ENCODE results near the gene SLC5A9.

The SLC5A9 gene

GRCh38 chr1:48222501-48223242 is at the start of gene SLC5A9:
Gene SLC5A9, plus strand, starts transcription at chr1:48222716. Its CDS starts 21 bp downstream, at chr1:48222737.
- no peak within 1 kb of the TSS for H3K4me3 ChIP-seq (ENCODE audit: low read depth, low read length)
- no peaks in the 10 kb centered on the region for H3K79me2 ChIP-seq (ENCODE audit: control insufficient read depth, insufficient read depth, low read length, unreplicated experiment)
- H3K36me3 ChIP-seq (ENCODE audit: insufficient read depth, low read length), result no peaks in the 10 kb centered on the region
- H3K27me3 ChIP-seq (ENCODE audit: insufficient read depth, low read length), result peaks cover 9% of the 10 kb centered on the region; the same call in 1 of the 2 replicates
- H2AFZ ChIP-seq (ENCODE audit: low read length, unreplicated experiment), result no peak within 1 kb of the TSS
- H3K4me1 ChIP-seq (ENCODE audit: control insufficient read depth, insufficient read depth, low read length, unreplicated experiment), result no peaks in the 10 kb centered on the region
- H3K27ac ChIP-seq (ENCODE audit: low read depth, low read length), result no peak within 1 kb of the TSS

DNA sequence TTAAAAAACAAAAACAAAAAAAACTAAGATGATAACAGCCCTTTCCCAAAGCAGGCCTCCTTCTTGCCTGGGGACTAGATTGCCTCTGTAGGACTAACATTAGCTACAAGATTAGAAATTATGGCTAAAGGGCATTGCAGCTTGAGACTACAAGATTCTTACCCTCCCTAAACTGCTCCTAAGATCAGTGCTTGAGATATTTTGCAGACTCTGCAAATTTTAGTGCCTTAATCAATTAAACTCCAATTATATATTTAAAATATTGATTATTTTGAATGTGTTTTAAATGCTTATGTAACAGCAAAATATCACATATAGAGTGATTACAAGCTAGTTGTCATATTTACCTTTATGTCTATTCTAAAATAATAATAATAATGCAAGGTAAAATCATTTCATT is 47.4 kb upstream of the SLC5A9 start:
- no peaks in the 10 kb centered on the region for H3K36me3 ChIP-seq (ENCODE audit: insufficient read depth, low read length)
- H3K27ac ChIP-seq (ENCODE audit: low read depth, low read length), result no peak overlapping the region
- no peak overlapping the region for H3K4me3 ChIP-seq (ENCODE audit: low read depth, low read length)
- H3K27me3 ChIP-seq (ENCODE audit: insufficient read depth, low read length), result peaks cover 19% of the 10 kb centered on the region
- no peaks in the 10 kb centered on the region for H3K4me1 ChIP-seq (ENCODE audit: control insufficient read depth, insufficient read depth, low read length, unreplicated experiment)
- H3K79me2 ChIP-seq (ENCODE audit: control insufficient read depth, insufficient read depth, low read length, unreplicated experiment), result no peaks in the 10 kb centered on the region
- no peak overlapping the region for H2AFZ ChIP-seq (ENCODE audit: low read length, unreplicated experiment)

DNA sequence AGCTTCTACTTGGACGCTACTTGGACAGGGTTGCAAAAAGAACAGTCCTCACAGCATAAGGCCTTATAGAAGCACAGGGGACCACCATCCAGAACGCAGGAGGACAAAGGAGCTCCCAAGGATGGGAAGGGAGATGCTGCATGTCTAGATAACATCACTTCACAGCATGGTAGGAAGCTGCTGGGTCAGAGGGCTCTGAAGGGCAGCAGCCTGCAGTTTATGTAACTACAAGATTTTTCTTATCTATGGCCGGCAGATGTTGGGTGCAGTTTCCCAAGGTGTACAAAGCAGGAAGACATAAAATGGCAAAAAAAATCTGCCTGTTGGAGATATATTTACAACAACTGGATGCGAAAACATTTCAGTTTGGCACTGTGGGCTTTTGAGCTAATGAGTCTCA is 45.3 kb upstream of the SLC5A9 start:
- H3K4me3 ChIP-seq (ENCODE audit: low read depth, low read length), result no peak overlapping the region
- no peaks in the 10 kb centered on the region for H3K36me3 ChIP-seq (ENCODE audit: insufficient read depth, low read length)
- H3K4me1 ChIP-seq (ENCODE audit: control insufficient read depth, insufficient read depth, low read length, unreplicated experiment), result no peaks in the 10 kb centered on the region
- H3K79me2 ChIP-seq (ENCODE audit: control insufficient read depth, insufficient read depth, low read length, unreplicated experiment), result no peaks in the 10 kb centered on the region
- H3K27me3 ChIP-seq (ENCODE audit: insufficient read depth, low read length), result peaks cover 24% of the 10 kb centered on the region
- no peak overlapping the region for H3K27ac ChIP-seq (ENCODE audit: low read depth, low read length)
- H2AFZ ChIP-seq (ENCODE audit: low read length, unreplicated experiment), result no peak overlapping the region

- H2AFZ ChIP-seq (ENCODE audit: low read length, unreplicated experiment), result no peak overlapping the region
- H3K4me3 ChIP-seq (ENCODE audit: low read depth, low read length), result no peak overlapping the region
- peaks cover 21% of the 10 kb centered on the region for H3K27me3 ChIP-seq (ENCODE audit: insufficient read depth, low read length)
- H3K4me1 ChIP-seq (ENCODE audit: control insufficient read depth, insufficient read depth, low read length, unreplicated experiment), result no peaks in the 10 kb centered on the region
- no peak overlapping the region for H3K27ac ChIP-seq (ENCODE audit: low read depth, low read length)
- H3K36me3 ChIP-seq (ENCODE audit: insufficient read depth, low read length), result no peaks in the 10 kb centered on the region
- H3K79me2 ChIP-seq (ENCODE audit: control insufficient read depth, insufficient read depth, low read length, unreplicated experiment), result no peaks in the 10 kb centered on the region
These were observed 40.7 kb upstream of the SLC5A9 start for GRCh38 chr1:48181669-48182367.

DNA sequence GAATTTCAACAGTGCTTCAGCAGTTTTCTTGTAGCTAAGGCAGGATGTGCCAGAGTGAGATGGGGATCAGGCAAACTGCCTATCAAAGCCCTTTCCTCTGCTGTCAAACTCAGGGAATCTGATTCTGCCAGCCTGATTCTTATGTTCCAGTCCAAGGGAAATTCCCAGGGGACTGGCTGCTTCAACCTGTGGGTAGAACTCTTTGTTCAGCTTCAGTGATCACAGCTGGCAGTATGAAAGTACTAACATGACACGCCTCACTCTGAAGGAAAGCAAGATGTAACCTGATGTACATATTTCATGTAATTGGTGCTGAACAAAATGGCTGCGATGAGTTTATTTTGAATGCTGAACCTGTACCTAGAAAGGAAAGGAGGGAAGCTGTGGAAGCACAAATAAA is 40.1 kb upstream of the SLC5A9 start:
- H2AFZ ChIP-seq (ENCODE audit: low read length, unreplicated experiment), result no peak overlapping the region
- no peaks in the 10 kb centered on the region for H3K36me3 ChIP-seq (ENCODE audit: insufficient read depth, low read length)
- peaks cover 21% of the 10 kb centered on the region for H3K27me3 ChIP-seq (ENCODE audit: insufficient read depth, low read length)
- H3K27ac ChIP-seq (ENCODE audit: low read depth, low read length), result no peak overlapping the region
- no peak overlapping the region for H3K4me3 ChIP-seq (ENCODE audit: low read depth, low read length)
- no peaks in the 10 kb centered on the region for H3K4me1 ChIP-seq (ENCODE audit: control insufficient read depth, insufficient read depth, low read length, unreplicated experiment)
- no peaks in the 10 kb centered on the region for H3K79me2 ChIP-seq (ENCODE audit: control insufficient read depth, insufficient read depth, low read length, unreplicated experiment)

DNA sequence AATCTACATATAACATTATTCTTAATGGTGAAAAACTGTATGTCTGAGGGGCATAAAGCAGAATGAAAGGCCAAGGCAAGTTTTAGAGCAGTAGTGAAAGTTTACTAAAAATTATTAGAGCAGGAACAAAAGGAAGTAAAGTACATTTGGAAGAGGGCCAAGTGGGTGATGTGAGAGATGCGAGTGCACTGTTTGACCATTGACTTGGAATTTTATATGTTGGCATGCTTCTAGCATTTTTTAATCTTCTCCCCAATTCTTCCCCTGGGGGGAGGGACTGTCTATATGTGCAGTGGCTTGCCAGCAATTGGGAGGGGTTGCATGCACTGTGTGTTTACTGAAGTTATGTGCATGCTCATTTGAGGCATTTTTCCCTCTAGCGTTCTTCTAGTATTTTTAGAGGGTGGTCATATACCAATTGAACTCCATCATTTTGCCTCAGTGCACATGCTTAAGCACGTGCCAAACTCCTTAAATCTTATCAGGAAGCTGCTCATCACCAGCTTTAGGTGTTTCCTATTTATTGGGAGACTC is 36.1 kb upstream of the SLC5A9 start:
- H3K4me3 ChIP-seq (ENCODE audit: low read depth, low read length), result no peak overlapping the region
- H3K27ac ChIP-seq (ENCODE audit: low read depth, low read length), result no peak overlapping the region
- peaks cover under 1% of the 10 kb centered on the region; the same call in 1 of the 2 replicates for H3K27me3 ChIP-seq (ENCODE audit: insufficient read depth, low read length)
- H3K36me3 ChIP-seq (ENCODE audit: insufficient read depth, low read length), result no peaks in the 10 kb centered on the region
- H3K4me1 ChIP-seq (ENCODE audit: control insufficient read depth, insufficient read depth, low read length, unreplicated experiment), result no peaks in the 10 kb centered on the region
- no peaks in the 10 kb centered on the region for H3K79me2 ChIP-seq (ENCODE audit: control insufficient read depth, insufficient read depth, low read length, unreplicated experiment)
- H2AFZ ChIP-seq (ENCODE audit: low read length, unreplicated experiment), result no peak overlapping the region

DNA sequence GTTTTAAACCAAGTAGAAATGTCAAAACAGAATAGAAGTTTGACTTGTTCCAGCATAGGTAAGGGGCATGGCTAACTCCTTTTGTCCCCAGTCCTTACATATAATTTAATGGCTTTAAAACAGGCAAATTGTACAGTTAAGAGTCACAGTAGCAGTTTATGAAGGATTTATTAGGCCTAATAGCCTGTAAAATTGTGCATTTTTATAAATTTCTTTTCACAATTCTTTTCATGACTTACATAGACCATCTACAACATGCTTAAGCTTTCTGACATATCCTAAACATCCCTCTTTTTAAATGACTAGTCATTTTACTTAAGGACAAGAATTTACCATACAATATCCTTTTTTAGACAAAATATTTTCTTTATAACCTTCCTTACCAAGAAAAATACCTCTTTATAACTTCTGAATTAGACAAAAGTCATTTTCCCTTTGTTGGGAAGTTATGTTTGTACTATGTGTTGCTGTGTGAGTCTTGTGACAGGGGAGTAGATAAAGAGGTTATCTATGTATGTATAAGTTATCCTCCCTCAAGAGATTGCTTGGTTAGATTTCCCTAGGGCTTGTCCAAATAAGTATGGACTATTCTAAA is 34.5 kb upstream of the SLC5A9 start:
- Histone ChIP-seq H3K27ac (ENCODE audit: low read depth, low read length) (no peak overlapping the region), H3K4me3 (ENCODE audit: low read depth, low read length) (no peak overlapping the region), H2AFZ (ENCODE audit: low read length, unreplicated experiment) (no peak overlapping the region), H3K79me2 (ENCODE audit: control insufficient read depth, insufficient read depth, low read length, unreplicated experiment) (no peaks in the 10 kb centered on the region), H3K4me1 (ENCODE audit: control insufficient read depth, insufficient read depth, low read length, unreplicated experiment) (no peaks in the 10 kb centered on the region), H3K36me3 (ENCODE audit: insufficient read depth, low read length) (no peaks in the 10 kb centered on the region), H3K27me3 (ENCODE audit: insufficient read depth, low read length) (no peaks in the 10 kb centered on the region)

GRCh38 chr1:48190881-48191280 is 31.6 kb upstream of the SLC5A9 start:
- H3K36me3 ChIP-seq (ENCODE audit: insufficient read depth, low read length), result no peaks in the 10 kb centered on the region
- H3K27ac ChIP-seq (ENCODE audit: low read depth, low read length), result no peak overlapping the region
- H2AFZ ChIP-seq (ENCODE audit: low read length, unreplicated experiment), result no peak overlapping the region
- H3K4me1 ChIP-seq (ENCODE audit: control insufficient read depth, insufficient read depth, low read length, unreplicated experiment), result no peaks in the 10 kb centered on the region
- no peak overlapping the region for H3K4me3 ChIP-seq (ENCODE audit: low read depth, low read length)
- peaks cover 4% of the 10 kb centered on the region; the same call in 1 of the 2 replicates for H3K27me3 ChIP-seq (ENCODE audit: insufficient read depth, low read length)
- no peaks in the 10 kb centered on the region for H3K79me2 ChIP-seq (ENCODE audit: control insufficient read depth, insufficient read depth, low read length, unreplicated experiment)

DNA sequence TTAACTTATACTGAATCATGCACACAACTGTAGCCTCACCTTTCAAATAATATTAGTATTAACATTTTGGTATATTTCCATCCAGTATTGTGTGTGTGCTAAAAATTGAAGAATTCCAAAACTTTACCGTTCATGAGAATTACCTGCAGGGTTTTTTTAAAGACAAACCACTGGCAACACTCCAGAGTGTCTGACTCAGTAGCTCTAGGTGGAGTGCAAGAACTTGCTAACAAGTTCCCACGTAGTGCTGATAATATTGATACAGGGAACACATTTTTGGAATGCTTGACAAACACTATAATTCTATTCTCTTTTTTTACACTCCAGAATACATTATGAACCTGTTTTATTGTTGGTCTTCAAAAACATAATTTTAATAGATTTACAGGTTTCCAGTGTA is 27.7 kb upstream of the SLC5A9 start:
- H3K27me3 ChIP-seq (ENCODE audit: insufficient read depth, low read length), result peaks cover 10% of the 10 kb centered on the region
- no peak overlapping the region for H2AFZ ChIP-seq (ENCODE audit: low read length, unreplicated experiment)
- no peak overlapping the region for H3K27ac ChIP-seq (ENCODE audit: low read depth, low read length)
- no peaks in the 10 kb centered on the region for H3K36me3 ChIP-seq (ENCODE audit: insufficient read depth, low read length)
- H3K4me3 ChIP-seq (ENCODE audit: low read depth, low read length), result no peak overlapping the region
- H3K4me1 ChIP-seq (ENCODE audit: control insufficient read depth, insufficient read depth, low read length, unreplicated experiment), result no peaks in the 10 kb centered on the region
- no peaks in the 10 kb centered on the region for H3K79me2 ChIP-seq (ENCODE audit: control insufficient read depth, insufficient read depth, low read length, unreplicated experiment)

GRCh38 chr1:48196237-48196636 is 26.3 kb upstream of the SLC5A9 start:
- H3K4me3 ChIP-seq (ENCODE audit: low read depth, low read length), result no peak overlapping the region
- H3K27ac ChIP-seq (ENCODE audit: low read depth, low read length), result no peak overlapping the region
- no peak overlapping the region for H2AFZ ChIP-seq (ENCODE audit: low read length, unreplicated experiment)
- no peaks in the 10 kb centered on the region for H3K79me2 ChIP-seq (ENCODE audit: control insufficient read depth, insufficient read depth, low read length, unreplicated experiment)
- no peaks in the 10 kb centered on the region for H3K36me3 ChIP-seq (ENCODE audit: insufficient read depth, low read length)
- peaks cover 10% of the 10 kb centered on the region for H3K27me3 ChIP-seq (ENCODE audit: insufficient read depth, low read length)
- H3K4me1 ChIP-seq (ENCODE audit: control insufficient read depth, insufficient read depth, low read length, unreplicated experiment), result peaks cover 1% of the 10 kb centered on the region
